Measurements from ENCODE around the gene CAPS.
A peak's percentile ranks its signal among the peaks of the same experiment; 100 is the strongest.
"Not testable (repeated sequence)": the region's sequence is repeated elsewhere in the genome, so short reads cannot be mapped to it uniquely, and the experiment has no call there.

Gene CAPS

GRCh38 chr19:5865772-5866171 lies 48.3 kb upstream of the CAPS start:
- TF ChIP-seq CREB5 (CRISPR knock-in tag; IDR thresholded peaks at IDR 0.05; ENCODE audit: low read depth) (no peak), SNAI2 (CRISPR knock-in tag; IDR thresholded peaks at IDR 0.05) (no peak)
- ATAC-seq, result no peak

- no peak for ATAC-seq
- TF ChIP-seq CSDC2 (CRISPR knock-in tag; IDR thresholded peaks at IDR 0.05) (no peak), ZFP3 (CRISPR knock-in tag; IDR thresholded peaks at IDR 0.05) (peak; percentile 91), PPARA (CRISPR knock-in tag; IDR thresholded peaks at IDR 0.05; ENCODE audit: borderline replicate concordance) (no peak), ZC3H10 (CRISPR knock-in tag; IDR thresholded peaks at IDR 0.05) (no peak), ZFP30 (CRISPR knock-in tag; IDR thresholded peaks at IDR 0.05) (no peak)
These were observed 46.6 kb upstream of the CAPS start for GRCh38 chr19:5867201-5868136.

GRCh38 chr19:5870986-5871394 lies 43.1 kb upstream of the CAPS start:
- TF ChIP-seq GLIS3 (CRISPR knock-in tag; IDR thresholded peaks at IDR 0.05), result no peak
- TF ChIP-seq OSR1 (CRISPR knock-in tag; IDR thresholded peaks at IDR 0.05), result no peak
- no peak for TF ChIP-seq PPARA (CRISPR knock-in tag; IDR thresholded peaks at IDR 0.05; ENCODE audit: borderline replicate concordance)
- TF ChIP-seq ESRRG (CRISPR knock-in tag; IDR thresholded peaks at IDR 0.05), result no peak
- TF ChIP-seq ZC3H10 (CRISPR knock-in tag; IDR thresholded peaks at IDR 0.05), result no peak
- TF ChIP-seq TOX (CRISPR knock-in tag; IDR thresholded peaks at IDR 0.05; ENCODE audit: borderline replicate concordance), result no peak
- TF ChIP-seq ARNTL (CRISPR knock-in tag; IDR thresholded peaks at IDR 0.05; ENCODE audit: borderline replicate concordance, low read depth), result no peak
- no peak for TF ChIP-seq POU6F1 (CRISPR knock-in tag; IDR thresholded peaks at IDR 0.05; ENCODE audit: borderline replicate concordance, low read depth)
- no peak for TF ChIP-seq ZFP3 (CRISPR knock-in tag; IDR thresholded peaks at IDR 0.05)
- no peak for TF ChIP-seq CREB5 (CRISPR knock-in tag; IDR thresholded peaks at IDR 0.05; ENCODE audit: low read depth)
- no peak for TF ChIP-seq TSHZ2 (CRISPR knock-in tag; IDR thresholded peaks at IDR 0.05)
- no peak for TF ChIP-seq ZNF70 (CRISPR knock-in tag; IDR thresholded peaks at IDR 0.05)
- no peak for TF ChIP-seq ZNF8 (CRISPR knock-in tag; IDR thresholded peaks at IDR 0.05)
- TF ChIP-seq ZFP30 (CRISPR knock-in tag; IDR thresholded peaks at IDR 0.05), result no peak
- TF ChIP-seq CSRNP3 (CRISPR knock-in tag; IDR thresholded peaks at IDR 0.05), result no peak
- ATAC-seq, result no peak

- TF ChIP-seq SNAI2 (CRISPR knock-in tag; IDR thresholded peaks at IDR 0.05), result no peak
- no peak for TF ChIP-seq ZNF565 (CRISPR knock-in tag; conservative IDR thresholded peaks at IDR 0.05; ENCODE audit: low read depth)
- TF ChIP-seq BACH2 (CRISPR knock-in tag; IDR thresholded peaks at IDR 0.05; ENCODE audit: borderline replicate concordance), result no peak
- TF ChIP-seq ARNTL (CRISPR knock-in tag; IDR thresholded peaks at IDR 0.05; ENCODE audit: borderline replicate concordance, low read depth), result no peak
- TF ChIP-seq CREB5 (CRISPR knock-in tag; IDR thresholded peaks at IDR 0.05; ENCODE audit: low read depth), result no peak
- ATAC-seq, result no peak
These were observed 40.3 kb upstream of the CAPS start for GRCh38 chr19:5873617-5874199.

- not testable (repeated sequence) for ATAC-seq
These were observed 39.6 kb upstream of the CAPS start for GRCh38 chr19:5874496-5874895.
